Measurements from ENCODE around the gene CTIF. TPM values are rescaled to one million over a fixed set of nuclear protein-coding genes. Genes with fewer than 3 reads are reported as not detected.

CTIF gene
- total RNA-seq, 1 donor from 2014 or later, result 67.9 TPM

- Mint-ChIP-seq H3K4me3 (no peak overlapping the region), H3K27ac (no peak overlapping the region), H3K36me3 (no peaks in the 10 kb centered on the region), H3K9me3 (no peaks in the 10 kb centered on the region), H3K4me1 (no peaks in the 10 kb centered on the region), H3K27me3 (ENCODE audit: low read depth) (peaks cover 3% of the 10 kb centered on the region)
- TF ChIP-seq CTCF (IDR thresholded peaks at IDR 0.05; ENCODE audit: unreplicated experiment), result no peak
- DNase-seq (ENCODE audit: low spot score in 2 of 2, unreplicated experiment in 2 of 2), result no peak
Observed at GRCh38 chr18:48519431-48520100, 19.3 kb upstream of the CTIF start.

GRCh38 chr18:48521723-48522122 lies 17.1 kb upstream of the CTIF start:
- TF ChIP-seq CTCF (IDR thresholded peaks at IDR 0.05; ENCODE audit: unreplicated experiment), result no peak
- Mint-ChIP-seq H3K36me3 (no peaks in the 10 kb centered on the region), H3K27ac (no peak overlapping the region), H3K9me3 (no peaks in the 10 kb centered on the region), H3K27me3 (ENCODE audit: low read depth) (peaks cover 8% of the 10 kb centered on the region), H3K4me3 (no peak overlapping the region), H3K4me1 (no peaks in the 10 kb centered on the region)
- DNase-seq (ENCODE audit: low spot score in 2 of 2, unreplicated experiment in 2 of 2), result no peak

GRCh38 chr18:48525671-48526070 lies 13.2 kb upstream of the CTIF start:
- no peaks in the 10 kb centered on the region for H3K9me3 Mint-ChIP-seq
- H3K4me1 Mint-ChIP-seq, result no peaks in the 10 kb centered on the region
- H3K4me3 Mint-ChIP-seq, result no peak overlapping the region
- H3K27me3 Mint-ChIP-seq (ENCODE audit: low read depth), result peaks cover 18% of the 10 kb centered on the region
- DNase-seq (ENCODE audit: low spot score in 2 of 2, unreplicated experiment in 2 of 2), result no peak
- no peaks in the 10 kb centered on the region for H3K36me3 Mint-ChIP-seq
- no peak overlapping the region for H3K27ac Mint-ChIP-seq
- no peak for TF ChIP-seq CTCF (IDR thresholded peaks at IDR 0.05; ENCODE audit: unreplicated experiment)

GRCh38 chr18:48527461-48527860 lies 11.4 kb upstream of the CTIF start:
- TF ChIP-seq CTCF (IDR thresholded peaks at IDR 0.05; ENCODE audit: unreplicated experiment), result no peak
- no peak for DNase-seq (ENCODE audit: low spot score in 2 of 2, unreplicated experiment in 2 of 2)
- Mint-ChIP-seq H3K9me3 (no peaks in the 10 kb centered on the region), H3K27ac (no peak overlapping the region), H3K4me1 (peaks cover 2% of the 10 kb centered on the region), H3K36me3 (no peaks in the 10 kb centered on the region), H3K4me3 (no peak overlapping the region), H3K27me3 (ENCODE audit: low read depth) (peaks cover 14% of the 10 kb centered on the region)

GRCh38 chr18:48528861-48529260 lies 10.0 kb upstream of the CTIF start:
- no peaks in the 10 kb centered on the region for H3K9me3 Mint-ChIP-seq
- no peaks in the 10 kb centered on the region for H3K36me3 Mint-ChIP-seq
- H3K4me3 Mint-ChIP-seq, result no peak overlapping the region
- no peak overlapping the region for H3K27ac Mint-ChIP-seq
- DNase-seq (ENCODE audit: low spot score in 2 of 2, unreplicated experiment in 2 of 2), result no peak
- peaks cover 2% of the 10 kb centered on the region for H3K4me1 Mint-ChIP-seq
- peaks cover 14% of the 10 kb centered on the region for H3K27me3 Mint-ChIP-seq (ENCODE audit: low read depth)
- no peak for TF ChIP-seq CTCF (IDR thresholded peaks at IDR 0.05; ENCODE audit: unreplicated experiment)

- Mint-ChIP-seq H3K27me3 (ENCODE audit: low read depth) (peaks cover 16% of the 10 kb centered on the region), H3K4me3 (no peak overlapping the region), H3K36me3 (no peaks in the 10 kb centered on the region), H3K9me3 (no peaks in the 10 kb centered on the region), H3K4me1 (peaks cover 2% of the 10 kb centered on the region), H3K27ac (no peak overlapping the region)
- DNase-seq (ENCODE audit: low spot score in 2 of 2, unreplicated experiment in 2 of 2), result no peak
- TF ChIP-seq CTCF (IDR thresholded peaks at IDR 0.05; ENCODE audit: unreplicated experiment), result no peak
Observed at GRCh38 chr18:48529796-48530195, 9.0 kb upstream of the CTIF start.

All from mesothelial cell of epicardium (in vitro differentiated cells).